MG63 (cell line): ENCODE data around the gene FOXO1. TPM values are rescaled to one million over a fixed set of nuclear protein-coding genes. Genes with fewer than 3 reads are reported as not detected.
"Not testable (repeated sequence)": the region's sequence is repeated elsewhere in the genome, so short reads cannot be mapped to it uniquely, and the experiment has no call there.

Experiments
- DNase-seq: peaks from one replicate; pipeline ENCODE4 v3.0.0-alpha.2; 2020
- H3K27me3 ChIP-seq: fragments of 250-450 bp; sonication (Bioruptor Pico); 2 replicates; pipeline ENCODE4 v1.5.1; 2020; ENCODE audit warnings: mild to moderate bottlenecking, moderate library complexity
- H3K36me3 ChIP-seq: fragments of 250-450 bp; sonication (Bioruptor Pico); 2 replicates; pipeline ENCODE4 v1.5.1; 2020; ENCODE audit warnings: mild to moderate bottlenecking, moderate library complexity
- H3K4me3 ChIP-seq: fragments of 250-450 bp; sonication (Bioruptor Pico); 2 replicates; pipeline ENCODE4 v1.5.1; 2020; ENCODE audit warnings: mild to moderate bottlenecking, moderate library complexity
- H3K9me3 ChIP-seq: fragments of 250-450 bp; sonication (Bioruptor Pico); 2 replicates; pipeline ENCODE4 v1.5.1; 2020; ENCODE audit warnings: mild to moderate bottlenecking, moderate library complexity
- total RNA-seq: library from RNA; depleted of rRNA; stranded (reverse); fragments of >200 nt; shearing (Covaris generic); gene quantifications from 2 replicates; pipeline ENCODE4 v1.2.3, GENCODE V29; 2014; ENCODE audit warnings: low replicate concordance

FOXO1 gene
- total RNA-seq, 1 experiment from 2014 or later, result 1.7 TPM

DNA sequence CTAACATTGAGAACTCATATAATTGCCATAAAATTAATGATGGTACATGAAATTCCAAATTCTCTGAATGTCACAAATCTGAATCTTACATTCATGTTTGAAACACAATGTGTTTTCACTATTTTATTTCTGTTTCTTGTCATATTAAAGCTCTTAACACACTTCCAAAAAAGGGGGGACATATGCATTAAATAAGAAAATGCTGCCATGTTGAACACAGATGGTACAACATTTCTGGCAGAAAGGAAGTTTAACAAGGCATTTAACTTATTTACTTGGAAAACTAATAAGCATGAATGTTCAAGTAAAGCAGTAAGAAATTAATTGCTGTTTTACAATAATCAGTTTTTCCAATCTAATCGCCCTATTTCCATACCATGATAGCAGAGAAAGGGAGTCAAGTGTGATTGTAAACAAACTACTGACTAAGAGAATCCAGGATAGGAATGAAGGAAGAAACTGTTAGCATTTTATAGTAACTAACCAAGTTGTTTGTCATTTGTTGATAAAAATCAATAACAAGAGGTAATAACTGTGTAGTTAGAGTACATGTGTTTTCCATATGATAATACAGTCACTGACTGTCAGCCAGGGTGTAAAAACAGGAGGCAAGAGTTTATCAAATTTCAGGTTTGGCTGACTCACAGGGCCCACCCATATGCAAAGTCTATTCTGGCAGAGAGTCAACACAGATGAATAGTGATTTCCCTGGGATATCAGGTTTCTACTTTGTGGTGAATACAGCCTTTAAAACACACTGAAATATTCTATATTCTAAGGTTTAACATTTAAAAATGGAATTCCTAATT, 5.7 kb upstream of the FOXO1 start:
- H3K4me3 ChIP-seq, result no peak overlapping the region
- H3K9me3 ChIP-seq, result no peaks in the 10 kb centered on the region
- no peaks in the 10 kb centered on the region for H3K36me3 ChIP-seq
- no peaks in the 10 kb centered on the region for H3K27me3 ChIP-seq
- DNase-seq, result peak; percentile 22

DNA sequence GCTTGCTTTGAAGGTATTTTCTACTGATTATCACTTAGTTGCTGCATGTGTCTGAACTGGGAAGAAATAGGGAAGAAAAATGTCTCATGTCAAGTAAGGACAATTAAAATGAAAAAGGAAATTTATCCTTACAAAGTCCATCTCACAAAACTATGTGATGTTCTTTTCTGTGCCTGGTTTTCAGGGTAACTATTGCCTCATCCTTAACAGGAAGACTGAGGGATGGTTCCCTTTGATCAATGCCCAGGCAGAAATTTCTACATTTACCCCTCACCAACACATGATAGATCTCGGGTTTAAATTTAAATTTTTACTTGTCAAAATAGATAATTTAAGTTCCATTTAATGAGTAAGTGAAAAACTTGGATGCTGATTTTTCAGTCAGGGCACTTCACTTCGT, 3.9 kb upstream of the FOXO1 start:
- no peak for DNase-seq
- Histone ChIP-seq H3K36me3 (no peaks in the 10 kb centered on the region), H3K9me3 (no peaks in the 10 kb centered on the region), H3K27me3 (no peaks in the 10 kb centered on the region), H3K4me3 (no peak overlapping the region)

DNA sequence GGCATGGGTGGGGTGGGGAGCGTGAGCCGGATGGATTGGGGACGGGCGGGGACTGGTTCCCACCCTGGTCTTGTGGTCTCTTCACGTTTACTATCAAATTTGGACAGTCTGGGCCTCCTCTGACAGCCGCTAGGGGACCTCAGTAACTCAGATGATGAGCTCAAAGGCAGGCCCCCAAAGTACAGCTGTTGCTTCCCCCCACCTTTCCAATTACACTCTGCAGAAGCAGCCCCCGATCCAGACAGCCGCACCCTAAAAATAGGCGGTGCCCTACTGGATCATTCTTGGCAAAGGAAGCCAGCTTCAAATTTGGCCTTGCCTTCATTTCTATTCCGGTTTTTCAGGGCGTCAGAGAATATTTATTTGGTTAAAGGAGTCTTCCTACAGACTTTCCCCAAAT, 1.9 kb upstream of the FOXO1 start:
- DNase-seq, result no peak
- H3K27me3 ChIP-seq, result no peaks in the 10 kb centered on the region
- no peaks in the 10 kb centered on the region for H3K36me3 ChIP-seq
- H3K9me3 ChIP-seq, result no peaks in the 10 kb centered on the region
- H3K4me3 ChIP-seq, result no peak overlapping the region

DNA sequence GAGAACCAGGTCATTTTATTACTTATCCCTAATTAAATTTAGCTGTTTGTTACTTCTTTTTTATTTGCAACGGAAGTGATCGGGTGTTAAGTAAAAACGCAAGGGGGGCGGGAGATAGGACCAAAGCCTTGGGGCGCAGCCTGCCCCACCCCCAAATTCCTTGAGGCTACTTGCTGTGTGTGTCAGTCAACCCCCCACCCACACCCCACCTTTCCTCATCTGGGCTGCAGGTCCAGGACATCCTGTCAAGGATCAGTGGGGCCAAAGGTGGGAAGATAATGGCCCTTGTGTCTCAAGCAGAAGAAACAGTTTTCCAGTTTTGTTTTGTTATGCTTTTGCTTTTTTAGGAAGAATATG, 1.2 kb upstream of the FOXO1 start:
- Histone ChIP-seq H3K4me3 (peak overlapping the region; percentile 67; the same call in 1 of the 2 replicates), H3K9me3 (no peaks in the 10 kb centered on the region), H3K27me3 (no peaks in the 10 kb centered on the region), H3K36me3 (no peaks in the 10 kb centered on the region)
- DNase-seq, result no peak

DNA sequence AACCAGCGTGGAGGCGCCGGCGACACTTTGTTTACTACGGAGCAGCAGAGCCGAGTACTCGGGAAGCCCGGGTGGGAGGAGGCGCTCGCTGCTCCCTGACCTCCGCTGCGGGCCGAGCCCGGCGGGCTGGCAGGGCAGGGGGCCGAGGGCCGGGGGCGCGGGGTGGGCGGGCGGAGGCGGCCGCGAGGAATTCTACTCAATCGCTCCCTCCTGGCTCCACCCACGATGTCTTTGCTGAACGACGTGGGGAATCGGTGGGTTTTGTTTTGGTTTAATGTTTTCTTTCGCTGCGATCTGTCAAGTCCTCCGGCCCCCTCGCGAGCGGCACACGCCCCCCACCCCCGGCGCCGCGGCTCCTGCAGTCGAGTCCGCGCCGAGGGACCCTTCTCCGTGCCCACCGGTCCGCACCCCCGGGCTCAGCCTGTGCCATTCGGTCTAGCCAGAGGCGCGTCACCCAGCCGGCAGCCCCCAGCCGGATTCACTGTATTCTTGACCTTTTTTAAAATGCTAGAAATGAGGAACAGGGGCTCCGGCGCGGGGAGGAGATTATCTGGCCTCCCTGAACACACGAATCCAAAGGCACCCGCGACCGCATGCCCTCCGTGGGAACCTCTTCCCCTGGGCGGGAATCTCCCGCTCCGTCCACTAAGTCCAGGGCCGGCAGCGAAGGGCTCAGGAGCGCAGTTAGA, 636 bp upstream of the FOXO1 start:
- DNase-seq, result peak; percentile 9
- Histone ChIP-seq H3K27me3 (no peaks in the 10 kb centered on the region), H3K4me3 (peak overlapping the region; percentile 67), H3K9me3 (no peaks in the 10 kb centered on the region), H3K36me3 (no peaks in the 10 kb centered on the region)

DNA sequence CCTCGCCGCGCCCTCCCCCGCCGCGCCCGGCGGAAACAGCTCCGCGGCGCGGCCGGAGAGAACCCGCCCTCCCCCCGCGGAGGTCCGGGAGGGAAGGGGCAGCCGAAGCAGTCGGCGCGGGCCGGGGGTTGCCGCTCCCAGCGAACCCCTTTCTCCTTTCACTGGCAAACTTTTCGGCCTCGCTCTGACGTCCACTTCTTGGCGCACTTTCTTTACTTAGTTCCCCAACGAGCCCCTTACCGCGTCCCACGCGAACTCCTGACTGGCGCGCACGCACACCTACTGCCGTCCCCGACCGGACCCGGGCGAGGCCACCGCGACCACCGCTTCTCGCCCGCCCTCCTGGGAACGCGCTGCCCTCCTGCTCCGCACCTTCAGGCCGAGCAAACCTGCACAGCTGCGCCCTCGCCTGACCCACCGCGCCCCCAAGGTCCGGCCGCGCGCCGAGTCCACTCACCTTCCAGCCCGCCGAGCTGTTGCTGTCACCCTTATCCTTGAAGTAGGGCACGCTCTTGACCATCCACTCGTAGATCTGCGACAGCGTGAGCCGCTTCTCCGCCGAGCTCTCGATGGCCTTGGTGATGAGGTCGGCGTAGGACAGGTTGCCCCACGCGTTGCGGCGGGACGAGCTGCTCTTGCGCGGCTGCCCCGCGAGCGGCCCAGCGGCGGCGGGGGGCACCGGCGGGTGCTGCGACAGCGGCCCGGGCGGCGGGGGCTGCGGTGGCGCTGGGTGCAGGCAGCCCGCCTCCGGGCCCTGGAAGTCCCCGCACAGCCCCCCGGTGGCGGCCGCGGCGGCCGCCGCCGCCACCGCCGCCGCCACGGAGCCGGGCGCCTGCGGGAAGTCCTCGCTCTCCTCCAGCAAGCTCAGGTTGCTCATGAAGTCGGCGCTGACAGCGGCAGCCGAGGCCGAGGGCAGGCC, 1.1 kb downstream of the FOXO1 start:
- peak; percentile 33 for DNase-seq
- Histone ChIP-seq H3K36me3 (no peaks in the 10 kb centered on the region), H3K27me3 (no peaks in the 10 kb centered on the region), H3K9me3 (no peaks in the 10 kb centered on the region), H3K4me3 (peak overlapping the region; percentile 68)

DNA sequence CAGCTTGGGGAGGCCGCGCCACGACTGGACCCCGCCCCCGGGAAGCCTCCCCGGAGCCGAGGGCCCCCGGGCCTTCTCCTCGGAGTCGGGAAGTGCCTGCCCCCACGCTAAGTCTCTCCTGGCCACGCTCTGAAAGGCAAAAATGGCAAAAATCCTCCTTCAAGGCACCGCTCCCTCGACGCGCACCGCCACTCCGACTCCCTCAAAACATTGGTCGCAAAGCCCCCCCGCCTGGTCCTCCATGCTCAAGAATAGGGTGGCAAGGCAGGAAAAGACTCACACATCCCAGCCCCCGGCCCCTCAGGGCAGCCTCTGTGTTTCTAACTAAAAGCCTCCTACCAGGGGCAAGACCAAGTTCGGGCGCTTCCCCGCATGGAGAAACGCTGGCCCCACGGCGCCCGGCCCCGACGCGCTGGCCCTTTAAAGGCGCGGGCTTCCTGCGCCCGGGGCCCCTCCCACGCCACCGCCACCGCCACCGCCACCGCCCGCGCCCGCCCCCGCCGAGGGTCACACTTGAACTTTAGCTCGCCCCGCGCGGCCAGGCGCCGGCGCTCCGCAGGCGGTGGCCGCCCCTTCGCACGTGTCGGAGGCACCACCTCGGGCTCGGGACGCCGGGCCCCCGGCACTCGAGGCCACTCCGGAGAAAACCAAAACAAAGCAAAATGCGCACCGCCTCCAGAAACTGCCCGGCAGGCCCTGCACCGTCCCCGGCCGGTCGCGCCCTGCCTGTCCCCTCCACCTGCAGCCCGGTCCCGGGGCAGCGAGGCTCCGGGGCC, 1.9 kb downstream of the FOXO1 start:
- Histone ChIP-seq H3K4me3 (peak overlapping the region; percentile 68), H3K27me3 (no peaks in the 10 kb centered on the region), H3K36me3 (no peaks in the 10 kb centered on the region), H3K9me3 (no peaks in the 10 kb centered on the region)
- DNase-seq, result peak; percentile 45

DNA sequence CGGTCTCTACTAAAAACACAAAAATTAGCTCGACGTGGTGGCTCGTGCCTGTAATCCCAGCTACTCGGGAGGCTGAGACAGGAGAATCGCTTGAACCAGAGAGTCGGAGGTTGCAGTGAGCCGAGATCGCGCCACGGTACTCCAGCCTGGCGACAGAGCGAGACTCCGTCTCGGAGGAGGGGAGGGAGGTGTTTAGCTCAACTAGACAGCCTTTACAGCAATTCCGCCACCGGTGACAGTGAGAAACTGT, 2.4 kb downstream of the FOXO1 start:
- DNase-seq, H3K27me3 ChIP-seq, H3K36me3 ChIP-seq, H3K9me3 ChIP-seq: not testable (repeated sequence)
- peak overlapping the region; percentile 68 for H3K4me3 ChIP-seq

DNA sequence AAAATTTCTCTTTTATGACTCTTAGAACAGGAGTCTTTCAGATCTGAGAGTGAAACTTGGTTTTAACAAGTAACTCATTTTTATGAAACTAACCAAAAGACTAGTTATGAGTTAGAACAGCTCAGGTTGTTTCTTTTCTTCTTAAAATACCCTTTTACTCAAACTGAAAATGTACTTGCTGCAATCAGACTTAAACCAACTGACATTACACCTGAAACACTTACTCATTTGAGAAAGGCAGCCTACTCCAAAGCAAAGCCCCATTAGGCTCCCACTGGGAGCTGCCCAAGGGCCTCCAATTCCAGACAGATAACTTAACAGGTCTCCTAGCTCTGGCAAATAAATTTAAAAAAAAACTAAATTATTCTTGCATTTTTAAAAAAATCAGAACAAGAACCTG, 3.6 kb downstream of the FOXO1 start:
- no peak for DNase-seq
- H3K27me3 ChIP-seq, result no peaks in the 10 kb centered on the region
- no peaks in the 10 kb centered on the region for H3K9me3 ChIP-seq
- no peaks in the 10 kb centered on the region for H3K36me3 ChIP-seq
- no peak overlapping the region for H3K4me3 ChIP-seq

DNA sequence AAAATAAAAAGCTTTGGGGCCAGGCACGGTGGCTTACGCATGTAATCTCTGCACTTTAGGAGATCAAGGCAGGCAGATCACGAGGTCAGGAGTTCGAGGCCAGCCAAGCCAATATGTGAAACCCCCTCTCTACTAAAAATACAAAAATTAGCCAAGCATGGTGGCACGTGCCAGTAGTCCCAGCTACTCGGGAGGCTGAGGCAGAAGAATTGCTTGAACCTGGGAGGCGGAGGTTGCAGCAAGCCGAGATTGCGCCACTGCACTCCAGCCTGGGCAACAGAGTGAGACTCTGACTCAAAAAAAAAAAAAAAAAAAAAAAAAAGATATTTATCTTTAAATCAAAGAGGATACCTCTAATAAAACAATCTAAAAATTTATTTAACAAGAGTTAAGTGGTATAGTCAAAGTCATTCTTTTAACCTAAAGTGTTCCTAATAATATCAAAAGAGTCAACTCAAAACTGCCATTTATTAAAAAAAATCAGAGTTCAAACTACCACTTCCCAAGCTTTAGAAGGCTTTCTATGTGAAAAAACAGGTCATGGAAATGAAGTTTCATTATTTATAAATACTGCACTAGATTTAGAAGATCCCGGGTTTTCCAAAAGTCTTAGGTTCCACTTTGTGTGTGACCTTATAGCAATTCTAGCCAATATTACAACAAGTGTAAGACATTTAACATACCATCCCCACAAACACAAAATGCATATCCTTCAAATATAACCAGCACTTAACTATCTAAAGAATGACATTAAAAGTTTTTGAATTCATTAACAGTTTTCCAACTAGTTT, 4.4 kb downstream of the FOXO1 start:
- Histone ChIP-seq H3K9me3 (no peaks in the 10 kb centered on the region), H3K27me3 (no peaks in the 10 kb centered on the region), H3K4me3 (no peak overlapping the region), H3K36me3 (no peaks in the 10 kb centered on the region)
- DNase-seq, result no peak

DNA sequence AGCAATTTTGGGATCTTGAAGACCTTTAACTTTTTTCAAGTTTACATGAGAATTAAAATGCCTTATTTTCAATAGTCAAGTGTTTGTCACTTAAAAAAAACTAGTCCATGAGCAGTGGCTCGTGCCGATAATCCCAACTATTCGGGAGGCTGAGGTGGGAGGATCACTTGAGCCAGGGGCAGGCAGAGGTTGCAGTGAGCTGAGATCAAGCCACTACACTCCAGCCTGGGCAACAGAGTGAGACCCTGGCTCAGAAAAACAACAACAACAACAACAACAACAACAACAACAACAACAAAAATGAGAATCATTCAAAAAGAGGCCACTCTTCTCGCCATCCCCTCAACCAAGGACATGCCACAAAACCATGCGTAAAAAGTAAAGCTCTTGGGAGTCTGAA, 5.7 kb downstream of the FOXO1 start:
- no peak for DNase-seq
- no peaks in the 10 kb centered on the region for H3K36me3 ChIP-seq

DNA sequence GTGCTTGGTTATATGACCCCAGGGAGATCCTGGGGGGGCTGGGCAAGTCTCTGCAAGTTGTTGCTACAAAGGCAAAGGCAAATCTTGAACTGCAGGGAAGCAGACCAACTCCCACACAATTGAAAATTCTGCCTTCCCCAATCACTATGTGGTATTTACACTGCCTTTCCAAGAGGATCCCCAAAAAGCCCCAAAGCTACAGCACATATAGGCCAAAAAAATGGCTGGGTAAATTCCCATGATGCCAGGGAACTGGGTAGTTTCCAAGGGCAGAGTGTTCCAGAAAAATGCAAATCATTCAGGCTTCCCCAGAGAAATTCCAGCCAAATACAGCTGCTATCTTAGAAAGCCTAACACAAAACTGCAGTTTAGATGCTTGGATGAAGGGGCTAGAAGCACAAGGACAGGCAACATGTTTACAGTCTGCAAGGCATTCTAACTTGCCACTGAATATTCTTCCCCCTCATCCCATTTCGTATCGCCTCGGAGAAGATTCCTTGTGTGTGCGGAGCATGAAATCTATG, 6.2 kb downstream of the FOXO1 start:
- H3K36me3 ChIP-seq, result no peaks in the 10 kb centered on the region
- no peaks in the 10 kb centered on the region for H3K27me3 ChIP-seq
- no peaks in the 10 kb centered on the region for H3K9me3 ChIP-seq
- no peak overlapping the region for H3K4me3 ChIP-seq
- no peak for DNase-seq

More for the DNA sequence above, 5.7 kb downstream of the FOXO1 start:
- Histone ChIP-seq H3K9me3 (no peaks in the 10 kb centered on the region), H3K4me3 (no peak overlapping the region), H3K27me3 (no peaks in the 10 kb centered on the region)

DNA sequence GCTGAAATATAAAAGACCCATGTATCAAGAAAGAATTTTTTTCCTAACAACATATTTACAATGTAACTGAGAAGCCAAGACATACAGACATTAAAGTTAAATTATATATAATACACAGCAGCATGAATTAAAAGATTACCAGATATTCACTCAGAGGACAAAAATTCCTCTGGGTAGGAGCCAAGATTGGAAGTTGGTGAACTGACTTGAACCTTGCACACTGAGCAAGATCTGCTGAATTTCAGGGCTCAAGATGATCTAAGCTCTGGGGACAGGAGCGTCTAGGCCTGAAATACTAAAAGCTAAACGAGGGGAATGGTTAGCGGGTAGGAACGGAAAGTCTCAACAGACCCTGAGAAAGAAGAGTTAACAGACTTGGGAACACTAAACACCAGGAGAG, 8.5 kb downstream of the FOXO1 start:
- Histone ChIP-seq H3K27me3 (no peaks in the 10 kb centered on the region), H3K9me3 (no peaks in the 10 kb centered on the region), H3K4me3 (no peak overlapping the region), H3K36me3 (no peaks in the 10 kb centered on the region)
- DNase-seq, result no peak

DNA sequence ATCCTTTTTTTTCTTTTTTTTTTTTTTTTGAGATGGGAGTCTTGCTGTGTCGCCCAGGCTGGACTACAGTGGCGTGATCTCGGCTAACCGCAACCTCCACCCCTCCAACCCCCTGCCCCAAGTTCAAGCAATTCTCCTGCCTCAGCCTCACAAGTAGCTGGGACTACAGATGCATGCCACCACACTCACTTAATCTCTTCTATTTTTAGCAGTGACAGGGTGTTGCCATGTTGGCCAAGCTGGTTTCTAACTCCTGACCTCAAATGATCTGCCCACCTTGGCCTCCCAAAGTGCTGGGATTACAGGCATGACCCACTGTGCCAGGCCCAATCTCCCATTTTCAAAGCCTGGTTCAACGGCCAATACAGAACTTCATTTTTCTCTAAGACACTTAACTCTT, 9.1 kb downstream of the FOXO1 start:
- DNase-seq, result no peak
- no peaks in the 10 kb centered on the region for H3K9me3 ChIP-seq
- no peaks in the 10 kb centered on the region for H3K36me3 ChIP-seq
- H3K27me3 ChIP-seq, result no peaks in the 10 kb centered on the region
- H3K4me3 ChIP-seq, result no peak overlapping the region

DNA sequence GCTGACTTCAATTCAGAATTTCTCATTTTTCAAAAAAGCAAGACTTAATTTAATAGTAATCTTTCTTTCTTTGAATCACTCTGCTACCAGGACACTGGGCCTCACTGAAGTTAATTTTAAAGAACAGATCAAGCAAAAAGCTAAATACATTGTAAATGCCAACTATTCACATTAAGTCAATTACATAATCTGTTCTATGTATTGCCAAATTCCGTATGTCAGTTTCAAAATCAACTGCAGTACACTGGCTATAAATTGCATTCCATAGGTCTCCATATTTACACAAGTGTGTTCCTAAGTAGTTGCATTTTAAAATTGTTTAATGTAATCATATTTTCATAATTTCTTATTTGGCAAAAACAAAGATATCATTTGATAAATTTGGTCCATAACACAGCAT, 10.1 kb downstream of the FOXO1 start:
- Histone ChIP-seq H3K9me3 (no peaks in the 10 kb centered on the region), H3K27me3 (no peaks in the 10 kb centered on the region), H3K36me3 (no peaks in the 10 kb centered on the region), H3K4me3 (no peak overlapping the region)
- DNase-seq, result no peak
